Measurements from ENCODE around the gene LCN2. TPM values are rescaled to one million over a fixed set of nuclear protein-coding genes. Genes with fewer than 3 reads are reported as not detected.
A peak's percentile ranks its signal among the peaks of the same experiment; 100 is the strongest.

The LCN2 gene
- total RNA-seq, 3 donors from 2014 or later (not counting 1 experiment from before 2014, with no cell fraction given): 0.82 to 0.99 TPM; not detected in 1

- intact Hi-C loops (cut with micrococcal nuclease): no loop called here
- no peaks in the 10 kb centered on the region for H3K27me3 ChIP-seq (ENCODE audit: control insufficient read depth, insufficient read depth, low read length)
- H3K27ac ChIP-seq (ENCODE audit: low read length): no peak overlapping the region
- Mint-ChIP-seq H3K4me1 (peaks cover 11 to 25% of the 10 kb centered on the region in 2 donors), H3K36me3 (no peaks in the 10 kb centered on the region), H3K4me3 (no peak overlapping the region), H3K27me3 (ENCODE audit: low read depth in 2 of 2) (no peaks in the 10 kb centered on the region), H3K9me3 (no peaks in the 10 kb centered on the region), H3K27ac (peak overlapping the region in 1 of 2 donors; percentile 74)
- peaks cover 12% of the 10 kb centered on the region for H3K4me1 ChIP-seq (ENCODE audit: control insufficient read depth, insufficient read depth, low read length)
- H3K36me3 ChIP-seq (ENCODE audit: control insufficient read depth, insufficient read depth, low read length): peaks cover 40% of the 10 kb centered on the region
- WGBS (ENCODE audit: insufficient coverage): 95% methylated on average over 11 of the region's 11 CpGs
- no peaks in the 10 kb centered on the region for H3K9me3 ChIP-seq (ENCODE audit: control insufficient read depth, insufficient read depth, low read length)
- ATAC-seq: no peak
- DNase-seq: no peak
- H3K4me3 ChIP-seq (ENCODE audit: low read length): no peak overlapping the region
- no peak for TF ChIP-seq CTCF (IDR thresholded peaks at IDR 0.05)
Measured at GRCh38 chr9:128185979-128186965, 37.0 kb downstream of the LCN2 start.

GRCh38 chr9:128187361-128187760, 38.1 kb downstream of the LCN2 start:
- Histone ChIP-seq H3K9me3 (ENCODE audit: control insufficient read depth, insufficient read depth, low read length) (no peaks in the 10 kb centered on the region), H3K4me1 (ENCODE audit: control insufficient read depth, insufficient read depth, low read length) (peaks cover 21% of the 10 kb centered on the region), H3K36me3 (ENCODE audit: control insufficient read depth, insufficient read depth, low read length) (peaks cover 39% of the 10 kb centered on the region), H3K4me3 (ENCODE audit: low read length) (no peak overlapping the region), H3K27ac (ENCODE audit: low read length) (no peak overlapping the region), H3K27me3 (ENCODE audit: control insufficient read depth, insufficient read depth, low read length) (no peaks in the 10 kb centered on the region)
- intact Hi-C loops (cut with micrococcal nuclease): no loop called here
- H3K27me3 Mint-ChIP-seq (ENCODE audit: low read depth in 2 of 2): no peaks in the 10 kb centered on the region
- no peaks in the 10 kb centered on the region for H3K36me3 Mint-ChIP-seq
- 100% methylated on average over 2 of the region's 2 CpGs for WGBS (ENCODE audit: insufficient coverage)
- H3K4me3 Mint-ChIP-seq: no peak overlapping the region
- no peak for DNase-seq
- peaks cover 11 to 28% of the 10 kb centered on the region in 2 donors for H3K4me1 Mint-ChIP-seq
- TF ChIP-seq CTCF (IDR thresholded peaks at IDR 0.05): no peak
- no peak overlapping the region for H3K27ac Mint-ChIP-seq
- no peaks in the 10 kb centered on the region for H3K9me3 Mint-ChIP-seq
- ATAC-seq: no peak

- Histone ChIP-seq H3K27me3 (ENCODE audit: control insufficient read depth, insufficient read depth, low read length) (no peaks in the 10 kb centered on the region), H3K36me3 (ENCODE audit: control insufficient read depth, insufficient read depth, low read length) (peaks cover 31% of the 10 kb centered on the region), H3K9me3 (ENCODE audit: control insufficient read depth, insufficient read depth, low read length) (no peaks in the 10 kb centered on the region), H3K4me3 (ENCODE audit: low read length) (no peak overlapping the region), H3K4me1 (ENCODE audit: control insufficient read depth, insufficient read depth, low read length) (peaks cover 24% of the 10 kb centered on the region), H3K27ac (ENCODE audit: low read length) (no peak overlapping the region)
- no peak overlapping the region for H3K4me3 Mint-ChIP-seq
- H3K27ac Mint-ChIP-seq: peak overlapping the region in 1 of 2 donors; percentile 43
- TF ChIP-seq CTCF (IDR thresholded peaks at IDR 0.05): no peak
- H3K4me1 Mint-ChIP-seq: peaks cover 14 to 34% of the 10 kb centered on the region in 2 donors
- no peak for ATAC-seq
- H3K36me3 Mint-ChIP-seq: no peaks in the 10 kb centered on the region
- WGBS (ENCODE audit: insufficient coverage): no CpG with 5 or more reads among the region's 1 CpG
- no peaks in the 10 kb centered on the region for H3K27me3 Mint-ChIP-seq (ENCODE audit: low read depth in 2 of 2)
- DNase-seq: no peak
- H3K9me3 Mint-ChIP-seq: no peaks in the 10 kb centered on the region
- intact Hi-C loops (cut with micrococcal nuclease): no loop called here
Measured at GRCh38 chr9:128188209-128188608, 39.0 kb downstream of the LCN2 start.

All from natural killer cell (primary cell).